ENCODE results near the gene IL12RB2. TPM values are rescaled to one million over a fixed set of nuclear protein-coding genes. Genes with fewer than 3 reads are reported as not detected.

Gene IL12RB2
- total and polyA plus RNA-seq, 10 of the 15 experiments (the other 5 are each of a cell fraction or from before 2014, with no cell fraction given): 0.15 to 1.1 (median 0.54) TPM; not detected in 1

DNA sequence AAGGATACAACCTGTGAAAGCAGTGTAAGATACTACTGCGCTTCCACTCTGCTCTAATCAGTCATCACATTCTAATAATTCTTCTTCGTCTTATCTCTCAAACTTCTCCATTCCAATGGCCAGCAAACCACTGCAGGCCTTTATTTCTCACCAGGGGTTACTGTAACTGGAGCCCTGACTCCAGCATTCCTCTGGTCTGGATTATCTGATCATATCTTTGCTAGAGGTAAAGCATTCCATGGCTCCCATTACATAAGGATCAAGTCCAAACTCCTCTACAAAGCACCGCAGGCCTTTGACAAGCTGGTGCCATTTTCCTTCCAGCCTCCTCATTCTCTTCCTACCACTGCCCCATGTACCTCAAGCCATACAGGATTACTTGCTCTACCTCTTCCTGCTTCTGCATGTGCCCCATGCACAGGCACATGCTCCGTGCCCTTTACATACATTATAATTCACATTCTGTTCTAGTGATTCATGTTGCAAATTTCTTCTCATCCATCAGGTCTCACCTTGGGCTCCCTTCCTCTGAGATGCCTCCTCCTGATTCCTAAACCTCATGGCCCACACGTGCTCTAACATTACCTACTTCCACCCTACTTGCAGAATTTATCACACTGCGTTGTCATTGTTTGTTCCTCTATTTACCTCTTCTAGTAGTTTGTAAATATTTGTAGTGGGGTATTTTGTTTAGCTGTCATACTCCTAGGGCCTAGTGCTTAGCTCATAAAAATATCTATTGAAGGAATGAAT lies 131.8 kb downstream of the IL12RB2 start:
- Histone ChIP-seq H3K4me2 (ENCODE audit: control insufficient read depth, insufficient read depth) (no peak overlapping the region), H3K9ac (ENCODE audit: control insufficient read depth, insufficient read depth, low read length) (no peak overlapping the region), H3K4me3 (no peak overlapping the region), H3K27ac (ENCODE audit: control insufficient read depth, insufficient read depth) (no peak overlapping the region), H4K20me1 (ENCODE audit: control insufficient read depth, insufficient read depth) (no peaks in the 10 kb centered on the region), H3K9me3 (replicated peaks; ENCODE audit: control insufficient read depth, insufficient read depth, low read length) (no peaks in the 10 kb centered on the region), H3K27me3 (replicated peaks in 1 of 2; ENCODE audit: control insufficient read depth in 2 of 2, insufficient read depth in 2 of 2, low read length in 1 of 2) (no peaks in the 10 kb centered on the region), H3K79me2 (ENCODE audit: control insufficient read depth, insufficient read depth, low read length) (no peaks in the 10 kb centered on the region), H3K36me3 (ENCODE audit: control insufficient read depth in 2 of 2, insufficient read depth in 2 of 2, low read length in 1 of 2) (no peaks in the 10 kb centered on the region), H2AFZ (ENCODE audit: control insufficient read depth, low read depth, low read length) (no peak overlapping the region), H3K4me1 (ENCODE audit: control insufficient read depth, insufficient read depth, low read length) (peaks cover 6% of the 10 kb centered on the region; the same call in 1 of the 2 replicates)
- RAD21 ChIA-PET (ENCODE audit: unreplicated experiment): no interaction called here
- SMC1A ChIA-PET (ENCODE audit: uncharacterized antibody, unreplicated experiment): interaction anchor here (1.0 to 1.4 kb wide), 3 partner anchors 8 to 31 kb away, joined by 3 read pairs; no protein-coding TSS in a partner anchor
- FAIRE-seq (no peak), ATAC-seq (no peak), DNase-seq (ENCODE audit: low read depth, low spot score) (no peak)
- POLR2A ChIA-PET: no interaction called here
- intact Hi-C loops (cut with micrococcal nuclease; ENCODE audit: unreplicated experiment) (no loop called here), in situ Hi-C loops (cut with MboI) (no loop called here)
- CTCF ChIA-PET: interaction anchor here (0.6 to 1.7 kb wide), 2 partner anchors 23 to 225 kb away, joined by 3 to 6 read pairs; no protein-coding TSS in a partner anchor
- 77% methylated on average over 6 of the region's 6 CpGs for WGBS (ENCODE audit: insufficient coverage, insufficient replicate concordance, low lambda C conversion rate, missing lambda C conversion rate)
- BruUV-seq (replicated peaks): no TSS peak
- TF ChIP-seq ATF7 (IDR thresholded peaks at IDR 0.05; ENCODE audit: low read depth): no peak
- TF ChIP-seq, protein P1, sequence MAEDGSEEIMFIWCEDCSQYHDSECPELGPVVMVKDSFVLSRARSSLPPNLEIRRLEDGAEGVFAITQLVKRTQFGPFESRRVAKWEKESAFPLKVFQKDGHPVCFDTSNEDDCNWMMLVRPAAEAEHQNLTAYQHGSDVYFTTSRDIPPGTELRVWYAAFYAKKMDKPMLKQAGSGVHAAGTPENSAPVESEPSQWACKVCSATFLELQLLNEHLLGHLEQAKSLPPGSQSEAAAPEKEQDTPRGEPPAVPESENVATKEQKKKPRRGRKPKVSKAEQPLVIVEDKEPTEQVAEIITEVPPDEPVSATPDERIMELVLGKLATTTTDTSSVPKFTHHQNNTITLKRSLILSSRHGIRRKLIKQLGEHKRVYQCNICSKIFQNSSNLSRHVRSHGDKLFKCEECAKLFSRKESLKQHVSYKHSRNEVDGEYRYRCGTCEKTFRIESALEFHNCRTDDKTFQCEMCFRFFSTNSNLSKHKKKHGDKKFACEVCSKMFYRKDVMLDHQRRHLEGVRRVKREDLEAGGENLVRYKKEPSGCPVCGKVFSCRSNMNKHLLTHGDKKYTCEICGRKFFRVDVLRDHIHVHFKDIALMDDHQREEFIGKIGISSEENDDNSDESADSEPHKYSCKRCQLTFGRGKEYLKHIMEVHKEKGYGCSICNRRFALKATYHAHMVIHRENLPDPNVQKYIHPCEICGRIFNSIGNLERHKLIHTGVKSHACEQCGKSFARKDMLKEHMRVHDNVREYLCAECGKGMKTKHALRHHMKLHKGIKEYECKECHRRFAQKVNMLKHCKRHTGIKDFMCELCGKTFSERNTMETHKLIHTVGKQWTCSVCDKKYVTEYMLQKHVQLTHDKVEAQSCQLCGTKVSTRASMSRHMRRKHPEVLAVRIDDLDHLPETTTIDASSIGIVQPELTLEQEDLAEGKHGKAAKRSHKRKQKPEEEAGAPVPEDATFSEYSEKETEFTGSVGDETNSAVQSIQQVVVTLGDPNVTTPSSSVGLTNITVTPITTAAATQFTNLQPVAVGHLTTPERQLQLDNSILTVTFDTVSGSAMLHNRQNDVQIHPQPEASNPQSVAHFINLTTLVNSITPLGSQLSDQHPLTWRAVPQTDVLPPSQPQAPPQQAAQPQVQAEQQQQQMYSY (CRISPR knock-in tag; IDR thresholded peaks at IDR 0.05): no peak
- no peak for TF ChIP-seq SUZ12 (IDR thresholded peaks at IDR 0.05; ENCODE audit: unreplicated experiment)
- TF ChIP-seq POU2F2 (IDR thresholded peaks at IDR 0.05; ENCODE audit: borderline replicate concordance, low read depth, low read length): no peak
- TF ChIP-seq CHD4 (IDR thresholded peaks at IDR 0.05): no peak
- TF ChIP-seq, protein P2, sequence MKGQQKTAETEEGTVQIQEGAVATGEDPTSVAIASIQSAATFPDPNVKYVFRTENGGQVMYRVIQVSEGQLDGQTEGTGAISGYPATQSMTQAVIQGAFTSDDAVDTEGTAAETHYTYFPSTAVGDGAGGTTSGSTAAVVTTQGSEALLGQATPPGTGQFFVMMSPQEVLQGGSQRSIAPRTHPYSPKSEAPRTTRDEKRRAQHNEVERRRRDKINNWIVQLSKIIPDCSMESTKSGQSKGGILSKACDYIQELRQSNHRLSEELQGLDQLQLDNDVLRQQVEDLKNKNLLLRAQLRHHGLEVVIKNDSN (IDR thresholded peaks at IDR 0.05; ENCODE audit: borderline replicate concordance, extremely low read length, insufficient read depth, low read depth, low read length): no peak
- TF ChIP-seq NR2C2 (IDR thresholded peaks at IDR 0.05; ENCODE audit: borderline replicate concordance, control insufficient read depth, insufficient read length, low read depth): no peak
- TF ChIP-seq EED (IDR thresholded peaks at IDR 0.05; ENCODE audit: low read depth): no peak
- no peak for TF ChIP-seq CREM (IDR thresholded peaks at IDR 0.05; ENCODE audit: low read depth)
- TF ChIP-seq, protein P3, sequence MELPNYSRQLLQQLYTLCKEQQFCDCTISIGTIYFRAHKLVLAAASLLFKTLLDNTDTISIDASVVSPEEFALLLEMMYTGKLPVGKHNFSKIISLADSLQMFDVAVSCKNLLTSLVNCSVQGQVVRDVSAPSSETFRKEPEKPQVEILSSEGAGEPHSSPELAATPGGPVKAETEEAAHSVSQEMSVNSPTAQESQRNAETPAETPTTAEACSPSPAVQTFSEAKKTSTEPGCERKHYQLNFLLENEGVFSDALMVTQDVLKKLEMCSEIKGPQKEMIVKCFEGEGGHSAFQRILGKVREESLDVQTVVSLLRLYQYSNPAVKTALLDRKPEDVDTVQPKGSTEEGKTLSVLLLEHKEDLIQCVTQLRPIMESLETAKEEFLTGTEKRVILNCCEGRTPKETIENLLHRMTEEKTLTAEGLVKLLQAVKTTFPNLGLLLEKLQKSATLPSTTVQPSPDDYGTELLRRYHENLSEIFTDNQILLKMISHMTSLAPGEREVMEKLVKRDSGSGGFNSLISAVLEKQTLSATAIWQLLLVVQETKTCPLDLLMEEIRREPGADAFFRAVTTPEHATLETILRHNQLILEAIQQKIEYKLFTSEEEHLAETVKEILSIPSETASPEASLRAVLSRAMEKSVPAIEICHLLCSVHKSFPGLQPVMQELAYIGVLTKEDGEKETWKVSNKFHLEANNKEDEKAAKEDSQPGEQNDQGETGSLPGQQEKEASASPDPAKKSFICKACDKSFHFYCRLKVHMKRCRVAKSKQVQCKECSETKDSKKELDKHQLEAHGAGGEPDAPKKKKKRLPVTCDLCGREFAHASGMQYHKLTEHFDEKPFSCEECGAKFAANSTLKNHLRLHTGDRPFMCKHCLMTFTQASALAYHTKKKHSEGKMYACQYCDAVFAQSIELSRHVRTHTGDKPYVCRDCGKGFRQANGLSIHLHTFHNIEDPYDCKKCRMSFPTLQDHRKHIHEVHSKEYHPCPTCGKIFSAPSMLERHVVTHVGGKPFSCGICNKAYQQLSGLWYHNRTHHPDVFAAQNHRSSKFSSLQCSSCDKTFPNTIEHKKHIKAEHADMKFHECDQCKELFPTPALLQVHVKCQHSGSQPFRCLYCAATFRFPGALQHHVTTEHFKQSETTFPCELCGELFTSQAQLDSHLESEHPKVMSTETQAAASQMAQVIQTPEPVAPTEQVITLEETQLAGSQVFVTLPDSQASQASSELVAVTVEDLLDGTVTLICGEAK (IDR thresholded peaks at IDR 0.05; ENCODE audit: borderline replicate concordance): no peak
- TF ChIP-seq RFX5 (IDR thresholded peaks at IDR 0.05; ENCODE audit: low read depth, low read length): no peak
